ENCODE data around the gene SPTBN1. TPM values are rescaled to one million over a fixed set of nuclear protein-coding genes. Genes with fewer than 3 reads are reported as not detected.

The SPTBN1 gene
- total RNA-seq, 1 experiment from 2014 or later, result 75.4 TPM

DNA sequence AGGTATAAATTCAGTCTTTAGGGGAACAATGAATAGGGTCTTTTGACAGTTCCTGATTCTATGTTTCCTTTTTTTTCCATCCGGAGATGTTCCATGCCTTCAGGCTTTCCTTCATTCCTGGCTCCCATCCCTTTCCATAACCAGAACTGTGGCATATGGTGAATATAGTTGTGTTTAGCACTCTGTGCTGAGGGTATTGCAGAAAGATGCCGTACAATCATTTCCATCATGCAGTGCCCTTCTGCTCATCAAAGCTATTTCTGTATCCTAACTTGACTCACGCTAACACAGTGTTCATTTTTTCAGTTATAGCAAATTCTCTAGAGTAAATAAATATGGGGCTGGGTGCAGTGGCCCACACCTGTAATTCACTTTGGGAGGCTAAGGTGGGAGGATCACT is 135.4 kb downstream of the SPTBN1 start:
- Histone ChIP-seq H3K27me3 (no peaks in the 10 kb centered on the region), H3K36me3 (peaks cover 14% of the 10 kb centered on the region), H3K9me3 (no peaks in the 10 kb centered on the region), H3K4me3 (no peak overlapping the region)
- no peak for DNase-seq

DNA sequence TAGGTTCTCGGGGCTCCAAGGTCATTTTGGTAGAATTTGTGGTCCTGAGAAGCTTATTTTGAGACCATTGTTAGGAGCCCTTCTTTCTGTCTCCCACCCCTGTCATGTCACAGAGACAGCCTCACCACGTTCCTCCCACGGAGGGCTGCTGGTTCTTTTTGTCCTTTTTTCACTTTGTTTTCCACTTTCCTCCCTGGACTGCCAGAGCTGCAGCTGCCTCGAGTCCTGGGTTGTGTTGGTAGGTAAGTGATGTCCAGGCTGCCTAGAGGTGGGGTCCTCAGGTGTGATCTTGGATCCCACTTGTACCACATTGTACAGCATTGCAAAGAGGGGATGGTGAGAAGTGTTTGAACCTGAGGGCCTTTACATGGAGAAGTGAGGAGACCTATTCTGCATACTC is 137.1 kb downstream of the SPTBN1 start:
- no peak for DNase-seq
- Histone ChIP-seq H3K27me3 (no peaks in the 10 kb centered on the region), H3K4me3 (no peak overlapping the region), H3K36me3 (peaks cover 17% of the 10 kb centered on the region), H3K9me3 (no peaks in the 10 kb centered on the region)

DNA sequence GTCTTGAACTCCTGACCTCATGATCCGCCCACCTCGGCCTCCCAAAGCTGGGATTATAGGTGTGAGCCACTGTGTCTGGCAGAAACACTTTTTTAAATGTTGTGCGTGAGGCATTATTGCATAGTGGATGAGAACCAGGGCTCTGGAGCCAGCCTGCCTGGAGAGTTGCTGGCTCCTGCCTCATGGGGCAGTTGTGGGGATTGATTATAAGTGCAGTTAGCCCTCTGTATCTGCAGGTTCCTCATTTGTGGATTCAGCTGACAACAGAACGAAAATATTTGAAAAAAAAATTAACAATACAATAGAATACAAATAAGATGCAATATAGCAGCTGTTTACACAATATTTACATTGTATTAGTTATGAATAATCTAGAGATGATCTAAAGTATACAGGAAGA is 137.9 kb downstream of the SPTBN1 start:
- no peak for DNase-seq

DNA sequence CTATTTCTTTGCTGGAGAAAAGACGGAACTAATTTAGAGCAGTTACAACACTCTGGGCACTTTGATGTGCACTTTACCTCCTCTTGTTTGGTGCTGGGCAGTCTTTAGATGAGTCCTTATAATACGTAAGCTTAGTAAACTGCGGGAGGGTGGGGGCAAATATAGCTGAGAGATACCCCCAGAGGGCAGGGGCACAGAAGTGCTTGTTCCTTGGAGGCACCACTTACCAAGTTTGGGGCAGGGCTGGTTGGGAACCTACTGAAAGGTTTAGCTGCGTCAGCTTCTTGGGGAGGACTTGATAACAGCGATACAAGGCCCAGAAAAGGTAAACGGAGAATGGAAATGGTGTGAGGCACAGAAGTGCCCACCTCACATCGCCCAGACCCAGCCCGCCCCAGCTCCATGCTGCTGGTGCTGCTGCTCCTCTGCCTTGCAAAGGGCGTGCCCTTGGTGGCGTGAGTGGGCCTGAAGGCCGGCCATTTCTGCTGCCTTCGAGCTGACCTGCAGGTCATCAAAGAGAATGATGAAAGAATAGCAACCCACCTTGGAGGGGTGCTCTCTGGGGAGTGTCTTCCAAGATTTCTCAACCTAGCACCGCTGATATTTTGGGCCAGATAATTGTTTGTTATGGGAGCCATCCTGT is 139.2 kb downstream of the SPTBN1 start:
- Histone ChIP-seq H3K27me3 (no peaks in the 10 kb centered on the region), H3K9me3 (no peaks in the 10 kb centered on the region), H3K4me3 (no peak overlapping the region), H3K36me3 (peaks cover 33% of the 10 kb centered on the region)
- DNase-seq, result no peak

More for the DNA sequence above, 137.9 kb downstream of the SPTBN1 start:
- no peak overlapping the region for H3K4me3 ChIP-seq
- peaks cover 20% of the 10 kb centered on the region for H3K36me3 ChIP-seq
- no peaks in the 10 kb centered on the region for H3K27me3 ChIP-seq
- H3K9me3 ChIP-seq, result no peaks in the 10 kb centered on the region

DNA sequence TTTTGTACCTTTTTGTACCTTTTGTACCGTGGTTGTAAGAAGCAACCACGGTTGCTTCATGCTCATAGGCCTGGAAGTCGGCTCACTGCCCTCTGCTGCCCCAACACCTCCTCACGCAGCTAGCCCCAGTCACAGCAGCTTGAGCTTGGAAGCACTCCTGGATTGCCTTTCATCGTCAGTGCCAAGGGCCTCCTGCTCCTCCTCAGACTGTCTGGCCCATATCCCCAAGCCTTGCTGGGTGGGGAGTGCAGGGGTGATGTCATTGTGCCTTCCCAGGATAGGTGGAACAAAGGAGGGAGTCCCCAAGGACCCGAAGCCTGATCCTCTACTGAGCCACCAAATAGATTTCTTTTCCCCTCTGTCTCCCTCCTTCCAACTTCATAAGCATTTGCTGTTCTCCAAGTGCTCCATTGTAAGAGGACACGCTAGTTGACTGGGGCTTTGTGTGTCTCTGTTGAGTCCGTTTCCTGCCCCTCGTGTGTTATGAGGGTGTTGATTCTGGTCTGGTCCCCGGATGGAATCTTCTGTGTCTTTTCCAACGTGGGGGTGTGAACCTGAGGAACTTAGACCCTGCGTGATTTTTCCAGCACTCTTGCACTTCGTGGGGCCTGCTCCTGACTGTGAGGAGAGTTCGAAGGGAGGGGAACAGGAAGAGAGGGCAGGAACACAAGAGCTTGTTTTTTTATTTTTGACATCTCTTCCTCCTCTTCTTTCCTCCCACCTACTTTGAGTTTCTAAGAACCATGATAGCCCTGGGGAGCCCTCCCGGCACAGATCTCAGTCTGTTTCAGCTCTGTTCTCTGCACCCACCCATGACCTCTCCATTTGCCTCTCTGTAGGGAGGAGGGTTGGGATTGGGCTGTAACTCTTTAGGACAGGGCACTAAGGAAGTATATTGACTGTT is 140.1 kb downstream of the SPTBN1 start:
- Histone ChIP-seq H3K4me3 (no peak overlapping the region), H3K36me3 (peaks cover 35% of the 10 kb centered on the region), H3K9me3 (no peaks in the 10 kb centered on the region), H3K27me3 (no peaks in the 10 kb centered on the region)
- DNase-seq, result peak; percentile 52

DNA sequence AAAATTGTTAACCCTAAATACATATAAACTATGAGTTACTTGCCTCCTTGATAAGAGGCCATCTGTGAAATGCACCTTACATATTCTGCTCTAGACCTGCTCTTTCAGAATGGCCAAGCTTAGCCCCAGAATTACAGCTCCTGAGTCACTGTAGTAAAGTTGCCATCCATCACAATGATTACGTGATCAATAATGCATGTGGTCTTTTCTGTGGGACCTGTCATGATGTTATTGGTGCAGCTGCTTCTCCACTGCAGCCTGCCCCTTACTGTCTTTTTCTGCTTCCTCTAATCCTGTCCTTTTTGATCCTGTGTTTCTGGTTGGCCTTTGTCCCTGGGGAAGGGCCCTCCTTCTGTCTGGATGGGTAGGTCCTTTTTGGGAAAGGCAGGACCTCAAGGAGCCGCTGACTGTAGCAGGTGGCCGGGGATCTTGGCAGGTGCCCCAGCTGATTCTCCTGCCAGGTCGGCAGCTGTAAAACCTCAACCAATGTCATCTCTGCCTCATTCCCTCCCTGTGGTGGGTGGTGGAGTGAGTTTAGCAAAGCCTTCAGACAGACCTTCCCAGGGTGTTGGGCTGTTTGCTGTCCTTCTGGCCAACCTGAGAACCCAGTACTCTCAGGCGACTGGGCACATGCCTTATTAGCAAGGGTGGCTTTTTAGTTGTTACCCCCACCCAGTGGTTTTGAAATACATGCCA is 141.2 kb downstream of the SPTBN1 start:
- Histone ChIP-seq H3K27me3 (no peaks in the 10 kb centered on the region), H3K4me3 (no peak overlapping the region), H3K36me3 (peaks cover 35% of the 10 kb centered on the region), H3K9me3 (no peaks in the 10 kb centered on the region)
- peak; percentile 66 for DNase-seq

DNA sequence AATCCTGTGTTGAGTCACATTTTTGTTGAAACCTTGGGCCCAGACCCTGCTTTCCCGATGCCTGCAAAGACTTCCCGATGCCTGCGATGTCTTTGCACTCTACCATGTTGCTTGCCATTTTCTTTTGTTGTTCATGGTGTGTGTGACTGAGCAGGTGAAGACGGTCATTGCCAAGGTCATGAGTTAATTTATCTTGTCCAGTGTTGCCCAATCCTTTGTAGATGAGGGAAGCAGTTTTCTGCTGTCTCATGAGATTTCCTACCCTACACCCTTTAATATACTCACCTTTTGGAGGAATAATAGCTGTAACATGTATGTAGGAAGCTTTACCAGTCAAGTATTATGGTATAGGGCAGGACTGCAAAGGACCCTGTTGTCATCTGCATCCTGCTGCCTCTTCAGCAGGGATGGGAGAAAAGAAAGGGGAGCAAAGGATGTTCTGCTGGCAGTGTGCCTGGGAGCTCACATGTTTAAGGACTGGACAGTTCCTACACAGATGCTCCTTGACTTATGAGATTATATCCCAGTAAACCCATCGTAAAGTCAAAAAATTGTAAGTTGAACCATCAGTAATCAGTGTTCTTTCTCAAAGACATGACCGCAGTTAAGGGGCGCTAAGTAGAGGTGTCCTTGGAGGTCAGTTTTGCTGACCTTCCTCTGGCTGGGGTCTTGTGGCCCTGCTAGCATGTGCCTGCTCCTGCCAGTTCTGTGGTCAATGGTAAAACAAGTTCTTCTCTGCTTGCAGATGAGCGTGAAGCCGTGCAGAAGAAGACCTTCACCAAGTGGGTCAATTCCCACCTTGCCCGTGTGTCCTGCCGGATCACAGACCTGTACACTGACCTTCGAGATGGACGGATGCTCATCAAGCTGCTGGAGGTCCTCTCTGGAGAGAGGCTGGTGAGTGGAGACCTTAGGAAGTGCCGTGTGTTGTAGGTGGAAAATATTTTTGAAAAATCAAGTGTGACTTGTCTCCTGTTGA is 142.5 kb downstream of the SPTBN1 start:
- Histone ChIP-seq H3K4me3 (no peak overlapping the region), H3K27me3 (no peaks in the 10 kb centered on the region), H3K9me3 (no peaks in the 10 kb centered on the region), H3K36me3 (peaks cover 31% of the 10 kb centered on the region)
- DNase-seq, result no peak

DNA sequence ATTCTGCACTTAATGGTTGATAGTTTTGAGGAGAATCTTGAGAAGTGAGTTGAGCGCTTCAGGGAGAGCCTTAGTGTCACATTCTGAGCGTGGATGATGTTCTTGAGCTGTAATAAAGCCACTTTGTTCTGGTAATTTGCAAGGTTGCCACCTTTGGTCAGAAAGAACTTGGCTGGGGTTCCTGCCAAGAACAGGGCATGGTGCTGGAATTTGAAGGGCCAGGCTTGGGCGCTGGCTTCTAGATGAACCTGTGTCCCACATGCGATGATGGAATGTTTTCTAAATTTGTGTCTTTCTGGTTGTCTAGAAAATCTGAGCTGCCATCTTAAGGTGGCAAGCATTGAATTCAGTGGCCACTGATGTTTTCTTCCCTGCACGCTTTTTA is 143.2 kb downstream of the SPTBN1 start:
- Histone ChIP-seq H3K4me3 (no peak overlapping the region), H3K36me3 (peaks cover 31% of the 10 kb centered on the region), H3K9me3 (no peaks in the 10 kb centered on the region), H3K27me3 (no peaks in the 10 kb centered on the region)
- DNase-seq, result peak; percentile 23

DNA sequence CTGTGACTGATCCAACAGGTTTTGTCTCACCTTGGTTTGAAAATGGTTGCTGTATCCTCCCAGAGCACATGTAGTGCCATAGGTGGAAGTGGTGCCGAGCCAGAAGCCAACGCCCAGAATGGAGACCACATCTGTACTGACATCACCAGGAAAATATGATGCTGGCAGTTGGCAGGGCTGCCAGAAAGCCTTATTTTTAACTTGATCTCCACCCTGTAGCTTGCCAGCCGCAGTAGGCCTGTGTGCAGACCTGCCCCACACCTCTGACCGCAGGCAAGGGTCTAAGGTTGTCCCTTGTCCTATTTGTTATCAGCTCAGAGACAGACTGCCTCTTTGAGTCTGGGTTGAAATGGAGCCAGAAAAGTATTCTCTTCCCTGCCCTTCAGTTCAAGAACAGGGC is 143.8 kb downstream of the SPTBN1 start:
- DNase-seq, result peak; percentile 67
- no peaks in the 10 kb centered on the region for H3K9me3 ChIP-seq
- H3K36me3 ChIP-seq, result peaks cover 31% of the 10 kb centered on the region
- no peaks in the 10 kb centered on the region for H3K27me3 ChIP-seq
- no peak overlapping the region for H3K4me3 ChIP-seq

DNA sequence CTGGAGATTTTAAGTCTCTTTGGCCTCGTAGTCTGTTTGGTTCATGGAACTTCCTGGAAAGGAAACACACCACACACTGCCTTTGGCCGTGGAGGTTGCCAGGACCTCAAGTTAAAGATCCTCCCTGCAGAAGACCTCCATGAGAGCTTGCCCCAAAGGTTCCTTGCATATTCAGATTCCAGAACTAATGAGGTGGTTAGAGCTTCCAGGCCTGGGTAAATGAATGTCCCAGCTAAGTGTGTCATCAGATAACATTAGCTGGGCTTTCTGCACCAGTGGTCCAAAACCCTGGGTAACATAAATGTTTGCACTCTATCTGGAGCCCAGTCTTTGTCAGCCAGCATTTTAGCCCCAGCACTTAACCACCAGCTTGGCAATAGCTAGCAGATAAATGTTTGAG is 145.2 kb downstream of the SPTBN1 start:
- no peak for DNase-seq
- Histone ChIP-seq H3K4me3 (no peak overlapping the region), H3K9me3 (no peaks in the 10 kb centered on the region), H3K36me3 (peaks cover 29% of the 10 kb centered on the region), H3K27me3 (no peaks in the 10 kb centered on the region)

DNA sequence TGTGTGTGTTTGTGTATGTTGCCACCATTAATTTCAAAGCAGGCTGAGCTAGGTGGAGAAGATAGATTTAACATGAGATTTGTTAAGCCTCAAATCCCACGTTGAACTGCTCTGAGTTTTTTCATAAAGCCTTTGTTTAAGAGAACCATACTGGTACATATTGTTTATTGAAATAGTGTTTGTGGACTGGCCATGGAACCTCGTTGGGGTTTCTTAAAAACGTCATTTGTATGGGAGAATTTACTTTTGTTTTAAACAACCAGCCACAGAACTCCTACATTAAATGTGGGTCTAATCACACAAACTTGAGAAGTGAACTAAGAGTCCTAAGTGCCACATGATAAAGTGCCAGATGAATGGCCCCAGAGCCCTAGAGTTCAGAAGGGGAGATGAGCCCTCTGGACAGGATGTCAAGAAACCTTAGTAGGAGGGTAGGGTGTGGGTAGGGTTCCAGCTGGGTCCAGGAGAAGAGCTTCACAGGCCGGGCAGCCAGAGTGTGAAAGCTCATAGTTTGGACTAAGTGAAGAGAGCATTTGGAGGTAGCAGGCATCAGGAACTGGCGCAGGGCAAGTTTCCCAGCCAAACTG is 146.7 kb downstream of the SPTBN1 start:
- Histone ChIP-seq H3K36me3 (peaks cover 29% of the 10 kb centered on the region), H3K4me3 (no peak overlapping the region), H3K27me3 (no peaks in the 10 kb centered on the region), H3K9me3 (no peaks in the 10 kb centered on the region)
- DNase-seq, result no peak

DNA sequence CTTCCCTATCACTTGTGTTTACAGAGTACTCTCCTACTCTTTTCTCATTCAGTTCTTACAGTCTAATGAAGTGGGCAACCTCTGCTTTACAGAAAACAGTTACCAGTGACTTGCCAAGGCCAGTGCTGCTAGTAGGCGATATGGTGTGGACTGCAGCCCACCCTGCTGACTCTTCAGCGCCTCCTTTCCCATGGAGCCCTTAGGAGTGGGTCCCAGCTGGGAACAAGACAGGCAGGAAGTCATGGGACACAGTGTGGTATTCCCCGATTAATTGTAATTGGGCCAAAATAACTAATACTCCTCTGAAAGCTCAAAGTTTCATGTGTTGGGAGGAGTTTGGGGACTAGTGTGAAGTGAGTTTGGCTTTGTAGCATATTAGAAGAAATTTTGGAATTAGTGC is 147.2 kb downstream of the SPTBN1 start:
- Histone ChIP-seq H3K9me3 (no peaks in the 10 kb centered on the region), H3K4me3 (no peak overlapping the region), H3K27me3 (no peaks in the 10 kb centered on the region), H3K36me3 (peaks cover 26% of the 10 kb centered on the region)
- DNase-seq, result no peak

DNA sequence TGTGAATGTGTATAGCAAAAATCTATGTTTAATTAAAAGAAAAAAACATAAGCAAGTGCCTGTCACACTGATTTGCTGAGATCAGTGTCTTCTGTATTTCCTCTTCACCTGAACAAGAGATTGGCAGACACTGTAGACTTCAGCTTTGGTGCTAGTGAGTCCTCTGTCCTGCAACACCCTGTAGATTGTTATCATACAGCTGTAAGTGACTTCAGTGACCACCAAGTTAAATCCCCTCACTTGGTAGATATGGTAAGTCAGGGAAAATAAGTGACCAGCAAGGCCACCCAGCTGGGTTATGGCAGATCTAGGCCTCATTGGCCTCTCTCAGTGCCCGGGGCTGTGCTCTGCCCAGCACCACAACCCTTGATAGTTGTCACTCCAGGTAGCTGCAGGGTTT is 147.7 kb downstream of the SPTBN1 start:
- no peak for DNase-seq
- no peak overlapping the region for H3K4me3 ChIP-seq
- H3K27me3 ChIP-seq, result no peaks in the 10 kb centered on the region
- H3K36me3 ChIP-seq, result peaks cover 25% of the 10 kb centered on the region
- no peaks in the 10 kb centered on the region for H3K9me3 ChIP-seq

DNA sequence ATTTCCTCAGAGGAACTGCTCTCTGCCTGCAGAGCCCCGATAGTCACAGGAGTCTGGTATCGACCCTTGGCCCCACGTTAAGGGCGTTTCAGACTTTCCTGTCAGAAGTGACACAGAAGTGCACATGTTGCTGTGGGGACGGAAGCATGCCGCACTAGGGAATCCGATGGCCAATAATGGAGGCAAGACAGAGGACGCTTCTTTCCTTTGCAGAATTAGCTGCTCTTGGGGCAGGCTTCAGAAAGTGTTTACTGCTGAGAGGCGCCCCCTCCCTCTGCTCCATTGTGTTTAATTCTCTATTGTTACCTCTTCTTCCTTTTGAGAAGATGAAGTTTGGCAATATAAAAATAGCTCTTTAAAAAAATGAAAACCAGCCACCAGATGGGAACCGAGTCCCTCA is 148.7 kb downstream of the SPTBN1 start:
- Histone ChIP-seq H3K4me3 (no peak overlapping the region), H3K27me3 (no peaks in the 10 kb centered on the region), H3K9me3 (no peaks in the 10 kb centered on the region), H3K36me3 (peaks cover 14% of the 10 kb centered on the region)
- no peak for DNase-seq

DNA sequence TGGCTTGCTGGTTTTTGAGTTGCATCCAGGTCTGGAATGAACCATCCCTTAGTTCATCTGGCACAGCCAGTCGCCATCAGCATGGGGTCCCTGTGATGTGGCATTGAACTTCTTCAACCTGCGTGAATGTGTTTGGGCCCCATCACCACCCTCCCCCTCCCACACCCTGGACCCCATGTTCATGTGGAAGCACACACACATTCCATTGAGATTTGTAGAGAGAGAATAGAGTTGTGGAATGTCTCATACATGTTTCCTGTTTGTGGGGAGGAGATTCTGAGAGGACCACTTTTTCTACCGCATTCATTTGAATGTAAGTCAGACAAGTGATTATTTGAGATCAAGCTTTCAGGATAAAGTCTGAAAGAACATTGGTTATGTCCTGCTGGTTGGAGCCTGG is 149.7 kb downstream of the SPTBN1 start:
- no peaks in the 10 kb centered on the region for H3K9me3 ChIP-seq
- peak; percentile 15 for DNase-seq
- no peak overlapping the region for H3K4me3 ChIP-seq
- H3K27me3 ChIP-seq, result no peaks in the 10 kb centered on the region
- peaks cover 6% of the 10 kb centered on the region for H3K36me3 ChIP-seq

DNA sequence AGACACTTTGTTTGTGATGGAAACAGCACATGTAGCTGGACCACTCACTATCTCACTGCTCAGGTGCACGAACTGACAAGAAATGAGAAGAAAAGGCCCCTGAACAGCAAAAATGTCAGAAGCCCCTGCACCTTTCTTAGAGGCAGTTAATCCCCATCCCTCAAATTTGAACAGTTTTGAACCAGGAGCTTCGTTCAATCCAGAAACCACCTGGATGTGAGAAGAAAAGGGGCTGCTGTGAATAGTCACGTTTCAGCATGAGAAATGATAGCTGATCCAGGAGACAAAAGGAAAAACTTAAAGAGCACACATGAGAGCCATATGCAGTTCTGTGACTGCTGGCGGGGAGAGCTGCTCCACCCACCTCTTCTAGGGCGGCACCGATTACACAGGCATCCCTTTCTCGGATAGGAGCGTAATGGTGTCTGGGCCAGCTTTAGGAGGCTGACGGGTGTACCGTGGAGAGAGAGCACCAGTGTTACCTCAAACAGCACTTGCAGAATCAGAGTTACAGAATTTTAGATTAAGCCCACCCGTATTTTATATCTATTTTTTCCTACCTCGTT is 150.3 kb downstream of the SPTBN1 start:
- Histone ChIP-seq H3K9me3 (no peaks in the 10 kb centered on the region), H3K36me3 (peaks cover 4% of the 10 kb centered on the region; the same call in 1 of the 2 replicates), H3K27me3 (no peaks in the 10 kb centered on the region), H3K4me3 (no peak overlapping the region)
- DNase-seq, result no peak

Data from MG63 (cell line).